SK-N-SH (cell line): ENCODE results near the gene TCF19. TPM values are rescaled to one million over a fixed set of nuclear protein-coding genes. Genes with fewer than 3 reads are reported as not detected.

Source experiments
- CTCF ChIA-PET: fragments of 300-600, 350-600 bp; formaldehyde crosslinking; extraction: SDS; loops from one replicate; lab custom pipeline; 2021; lab: Yijun Ruan, JAX
- POLR2A ChIA-PET: fragments of 350-600 bp; sonication (Branson Sonifier 250); formaldehyde crosslinking; extraction: SDS; loops from one replicate; lab custom pipeline; 2020; ENCODE audit warnings: antibody characterized with exemption, inconsistent platforms; lab: Yijun Ruan, JAX
- DNase-seq: peaks from one replicate; pipeline ENCODE4 v3.0.0; 2012
- H2AFZ ChIP-seq: fragments of 200-600 bp; sonication (generic); 2 replicates; pipeline ENCODE4 v1.8.1; 2016; ENCODE audit warnings: antibody characterized with exemption, mild to moderate bottlenecking, low read depth
- H3F3A ChIP-seq: fragments of 200-600 bp; sonication (generic); replicated peaks from 2 replicates; pipeline ENCODE3; 2016; ENCODE audit warnings: antibody characterized with exemption, mild to moderate bottlenecking; ENCODE audit not compliant: insufficient read depth
- H3K27ac ChIP-seq, 2 experiments: fragments of 200-500 bp in 1 of 2; fragments of 200-600 bp in 1 of 2; sonication (Bioruptor generic) in 1 of 2; sonication (generic), shearing (Covaris generic) in 1 of 2; 2 replicates each; pipeline versions ENCODE4 v1.5.1 to v1.6.1; 2014 to 2016; ENCODE audit warnings: low read depth in 2 of 2, inconsistent platforms in 1 of 2, low read length in 1 of 2, mild to moderate bottlenecking in 1 of 2, mixed read lengths in 1 of 2
- H3K27me3 ChIP-seq: fragments of 200-600 bp; sonication (generic), shearing (Covaris generic); 2 replicates; pipeline ENCODE4 v1.6.1; 2016; ENCODE audit warnings: mixed run types; ENCODE audit not compliant: insufficient read depth
- H3K36me3 ChIP-seq, 2 experiments: fragments of 200-500 bp in 1 of 2; fragments of 200-600 bp in 1 of 2; sonication (Bioruptor generic) in 1 of 2; sonication (generic) in 1 of 2; replicated peaks in 1 of 2; 2 replicates each; pipeline versions ENCODE3 to v1.5.1; 2014 to 2016; ENCODE audit warnings: low read length in 1 of 2, mild to moderate bottlenecking in 1 of 2; ENCODE audit not compliant: insufficient read depth in 2 of 2, control insufficient read depth in 1 of 2
- H3K4me1 ChIP-seq, 2 experiments: fragments of 200-500 bp in 1 of 2; fragments of 200-600 bp in 1 of 2; sonication (Bioruptor generic) in 1 of 2; sonication (generic), shearing (Covaris generic) in 1 of 2; 2 replicates each; pipeline versions ENCODE4 v1.5.1 to v1.6.1; 2014 to 2016; ENCODE audit warnings: low read depth in 1 of 2, low read length in 1 of 2, mixed run types in 1 of 2; ENCODE audit not compliant: insufficient read depth in 2 of 2, control insufficient read depth in 1 of 2
- H3K4me2 ChIP-seq: fragments of 200-600 bp; sonication (generic), shearing (Covaris generic); 2 replicates; pipeline ENCODE4 v1.6.1; 2017; ENCODE audit warnings: mixed run types
- H3K4me3 ChIP-seq, 2 experiments: fragments of 200-500 bp in 1 of 2; fragments of 200-600 bp in 1 of 2; sonication (Bioruptor generic) in 1 of 2; sonication (generic), shearing (Covaris generic) in 1 of 2; 2 replicates each; pipeline versions ENCODE4 v1.5.1 to v1.8.1; 2014 to 2016; ENCODE audit warnings: low read depth in 2 of 2, inconsistent platforms in 1 of 2, low read length in 1 of 2, mild to moderate bottlenecking in 1 of 2, mixed read lengths in 1 of 2, moderate library complexity in 1 of 2
- H3K79me2 ChIP-seq: fragments of 200-600 bp; sonication (generic); 2 replicates; pipeline ENCODE4 v1.8.1; 2017; ENCODE audit warnings: mild to moderate bottlenecking; ENCODE audit not compliant: insufficient read depth
- H3K9ac ChIP-seq: fragments of 200-600 bp; sonication (generic); 2 replicates; pipeline ENCODE4 v1.6.1; 2017; ENCODE audit warnings: mixed run types
- H3K9me2 ChIP-seq: fragments of 200-600 bp; sonication (generic); 2 replicates; pipeline ENCODE4 v1.6.1; 2017; ENCODE audit warnings: mixed run types
- H3K9me3 ChIP-seq: fragments of 200-600 bp; sonication (generic); 2 replicates; pipeline ENCODE4 v1.6.1; 2017; ENCODE audit warnings: mixed run types, mild to moderate bottlenecking, moderate library complexity
- H4K20me1 ChIP-seq: fragments of 200-600 bp; sonication (generic); 2 replicates; pipeline ENCODE4 v1.6.1; 2017; ENCODE audit warnings: mild to moderate bottlenecking, mixed run types; ENCODE audit not compliant: insufficient read depth
- CHD2 ChIP-seq: fragments of 150-350 bp; IDR thresholded peaks from 2 replicates; pipeline ENCODE4 v1.6.1; 2018; ENCODE audit warnings: low read length; ENCODE audit not compliant: partially characterized antibody
- EP300 ChIP-seq, 2 experiments: IDR thresholded peaks; 2 replicates each; pipeline versions ENCODE4 v1.4.0 to v1.6.1; 2012; ENCODE audit warnings: borderline replicate concordance in 1 of 2, low read depth in 1 of 2, low read length in 1 of 2
- FOXM1 ChIP-seq: IDR thresholded peaks from 2 replicates; pipeline ENCODE4 v1.4.0; 2012; ENCODE audit warnings: low read depth, mild to moderate bottlenecking
- IRF3 ChIP-seq: fragments of 150-350 bp; IDR thresholded peaks from 2 replicates; pipeline ENCODE4 v1.6.1; 2016; ENCODE audit warnings: mild to moderate bottlenecking, low read depth, low read length
- JUND ChIP-seq: IDR thresholded peaks from 2 replicates; pipeline ENCODE4 v1.4.0; 2012
- MEF2A ChIP-seq: IDR thresholded peaks from 2 replicates; pipeline ENCODE4 v1.4.0; 2012; ENCODE audit warnings: low read depth, borderline replicate concordance
- RFX5 ChIP-seq: IDR thresholded peaks from 2 replicates; pipeline ENCODE4 v1.6.1; 2012; ENCODE audit warnings: mild to moderate bottlenecking, improper control_type of control experiment, low read length
- RXRA ChIP-seq: IDR thresholded peaks from 2 replicates; pipeline ENCODE4 v1.4.0; 2012; ENCODE audit warnings: low read depth, mild to moderate bottlenecking, borderline replicate concordance
- SIN3A ChIP-seq: IDR thresholded peaks from 2 replicates; pipeline ENCODE4 v1.6.1; 2012; ENCODE audit warnings: low read depth, mild to moderate bottlenecking, low read length, moderate library complexity, borderline replicate concordance
- SMC3 ChIP-seq: IDR thresholded peaks from 2 replicates; pipeline ENCODE4 v1.6.1; 2012; ENCODE audit warnings: low read depth, low read length, improper control_type of control experiment
- TCF12 ChIP-seq: IDR thresholded peaks from 2 replicates; pipeline ENCODE4 v1.4.0; 2012
- YY1 ChIP-seq: IDR thresholded peaks from 2 replicates; pipeline ENCODE4 v1.4.0; 2012; ENCODE audit warnings: low read depth, mild to moderate bottlenecking
- WGBS: methylation state at CpG from one replicate; pipeline ENCODE4 v1.1.6; 2017; ENCODE audit warnings: low lambda C conversion rate; 5-methylcytosine and 5-hydroxymethylcytosine counted together
- polyA plus RNA-seq, 3 experiments: library from polyadenylated mRNA; depleted of rRNA; stranded (reverse); fragments of >200 nt; gene quantifications; 2 replicates each; pipeline ENCODE4 v1.2.3, GENCODE V29; 2012
- TF ChIP-seq, protein P1 (sequence below): IDR thresholded peaks from 2 replicates; pipeline ENCODE4 v1.4.0; 2012; ENCODE audit warnings: low read depth, borderline replicate concordance
- TF ChIP-seq, protein P2 (sequence below): fragments of 150-350 bp; IDR thresholded peaks from 2 replicates; pipeline ENCODE4 v1.6.1; 2017; ENCODE audit warnings: antibody characterized with exemption, low read length, low read depth, borderline replicate concordance

TCF19 gene
- polyA plus RNA-seq, 1 of the 3 experiments (the other 2 are of a cell fraction) = 9.3 TPM

DNA sequence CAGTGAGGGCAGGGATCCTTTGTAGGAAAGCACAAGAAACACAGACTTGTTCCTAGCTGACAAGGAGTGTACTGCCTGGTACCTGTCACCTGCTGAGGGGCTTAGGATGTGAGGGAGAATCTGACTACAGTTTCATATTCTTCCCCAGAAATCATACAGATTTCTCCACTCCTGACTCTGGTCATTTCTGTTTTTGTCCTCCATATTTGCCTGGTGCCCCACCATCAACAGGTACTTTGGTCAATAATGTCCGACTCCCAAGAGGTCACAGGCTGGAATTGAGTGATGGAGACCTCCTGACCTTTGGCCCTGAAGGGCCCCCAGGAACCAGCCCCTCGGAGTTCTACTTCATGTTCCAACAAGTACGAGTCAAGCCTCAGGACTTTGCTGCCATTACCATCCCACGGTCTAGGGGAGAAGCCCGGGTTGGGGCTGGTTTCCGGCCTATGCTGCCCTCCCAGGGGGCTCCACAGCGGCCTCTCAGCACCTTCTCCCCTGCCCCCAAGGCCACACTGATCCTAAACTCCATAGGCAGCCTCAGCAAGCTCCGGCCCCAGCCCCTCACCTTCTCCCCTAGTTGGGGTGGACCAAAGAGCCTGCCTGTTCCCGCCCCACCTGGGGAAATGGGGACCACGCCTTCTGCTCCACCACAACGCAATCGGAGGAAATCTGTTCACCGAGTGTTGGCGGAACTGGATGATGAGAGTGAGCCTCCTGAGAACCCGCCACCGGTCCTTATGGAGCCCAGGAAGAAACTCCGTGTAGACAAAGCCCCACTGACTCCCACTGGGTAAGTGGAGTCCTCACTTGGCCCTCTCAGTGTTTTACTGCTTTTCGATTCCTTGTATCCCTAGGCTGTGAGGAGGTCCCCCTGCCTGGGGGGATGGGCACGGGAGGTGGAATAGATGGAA, 3.1 kb downstream of the TCF19 start:
- Histone ChIP-seq H3K36me3 (no peaks in the 10 kb centered on the region), H3K79me2 (peaks cover 9% of the 10 kb centered on the region), H3K9ac (no peak overlapping the region), H3K4me3 (no peak overlapping the region), H3K27me3 (no peaks in the 10 kb centered on the region), H3K27ac (no peak overlapping the region), H3K4me2 (no peak overlapping the region), H3K4me1 (peaks cover 0 to 18% of the 10 kb centered on the region in 2 experiments; a peak in 1 of 4 replicates), H4K20me1 (no peaks in the 10 kb centered on the region), H3F3A (no peaks in the 10 kb centered on the region), H3K9me2 (no peaks in the 10 kb centered on the region), H3K9me3 (no peaks in the 10 kb centered on the region), H2AFZ (no peak overlapping the region)
- DNase-seq = no peak
- WGBS = 93% methylated on average over 19 of the region's 19 CpGs
- POLR2A ChIA-PET = no interaction called here
- TF ChIP-seq JUND (no peak), FOXM1 (no peak), RXRA (no peak), CHD2 (no peak), TCF12 (no peak), YY1 (no peak), SMC3 (no peak), RFX5 (no peak), IRF3 (no peak), SIN3A (no peak), EP300 (IDR thresholded peaks at IDR 0.05; ENCODE audit: borderline replicate concordance in 1 of 2, low read depth in 1 of 2, low read length in 1 of 2) (no peak), MEF2A (no peak)
- TF ChIP-seq, protein P1, sequence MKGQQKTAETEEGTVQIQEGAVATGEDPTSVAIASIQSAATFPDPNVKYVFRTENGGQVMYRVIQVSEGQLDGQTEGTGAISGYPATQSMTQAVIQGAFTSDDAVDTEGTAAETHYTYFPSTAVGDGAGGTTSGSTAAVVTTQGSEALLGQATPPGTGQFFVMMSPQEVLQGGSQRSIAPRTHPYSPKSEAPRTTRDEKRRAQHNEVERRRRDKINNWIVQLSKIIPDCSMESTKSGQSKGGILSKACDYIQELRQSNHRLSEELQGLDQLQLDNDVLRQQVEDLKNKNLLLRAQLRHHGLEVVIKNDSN = no peak
- TF ChIP-seq, protein P2, sequence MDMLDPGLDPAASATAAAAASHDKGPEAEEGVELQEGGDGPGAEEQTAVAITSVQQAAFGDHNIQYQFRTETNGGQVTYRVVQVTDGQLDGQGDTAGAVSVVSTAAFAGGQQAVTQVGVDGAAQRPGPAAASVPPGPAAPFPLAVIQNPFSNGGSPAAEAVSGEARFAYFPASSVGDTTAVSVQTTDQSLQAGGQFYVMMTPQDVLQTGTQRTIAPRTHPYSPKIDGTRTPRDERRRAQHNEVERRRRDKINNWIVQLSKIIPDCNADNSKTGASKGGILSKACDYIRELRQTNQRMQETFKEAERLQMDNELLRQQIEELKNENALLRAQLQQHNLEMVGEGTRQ = no peak
- CTCF ChIA-PET = interaction anchor here (2.5 kb wide), 1 partner anchor 206 kb away, joined by 7 read pairs; no protein-coding TSS in a partner anchor
